Activated CD8-positive, alpha-beta memory T cell treated with anti-CD3 and anti-CD28 coated beads, Interleukin-2, amount 10 ng/mL, durations not matched to agents 7 days and 5 days (primary cell): ENCODE data around the gene FAM171A2. TPM values are rescaled to one million over a fixed set of nuclear protein-coding genes. Genes with fewer than 3 reads are reported as not detected.

Experiments
- ATAC-seq: fragments of 150-1000 bp; cut with Tn5 transposase; one replicate; pipeline ENCODE4 v1.10.0; 2021; ENCODE audit warnings: moderate library complexity
- CTCF ChIA-PET: fragments of 350-600 bp; sonication (Branson Sonifier 250); formaldehyde crosslinking; loops from one replicate; lab custom pipeline; 2021; ENCODE audit warnings: antibody characterized with exemption; lab: Charles Lee
- DNase-seq: peaks from one replicate; pipeline ENCODE4 v3.0.0-alpha.2; 2020
- H3K27ac Mint-ChIP-seq: one replicate; pipeline ENCODE4 v1.8.0; 2021; ENCODE audit warnings: mild to moderate bottlenecking, mixed read lengths
- H3K27me3 Mint-ChIP-seq: one replicate; pipeline ENCODE4 v1.8.0; 2021; ENCODE audit warnings: mixed read lengths
- H3K36me3 Mint-ChIP-seq: one replicate; pipeline ENCODE4 v1.8.0; 2021; ENCODE audit warnings: mild to moderate bottlenecking, mixed read lengths
- H3K4me1 Mint-ChIP-seq: one replicate; pipeline ENCODE4 v1.8.0; 2021; ENCODE audit warnings: mixed read lengths
- H3K4me3 Mint-ChIP-seq: one replicate; pipeline ENCODE4 v1.8.0; 2021; ENCODE audit warnings: mild to moderate bottlenecking, moderate library complexity, mixed read lengths
- H3K9me3 Mint-ChIP-seq: one replicate; pipeline ENCODE4 v1.8.0; 2022; ENCODE audit warnings: low read depth, mixed read lengths
- total RNA-seq, 2 experiments: library from RNA; stranded (reverse); gene quantifications; one replicate each; pipeline ENCODE4 v1.2.3, GENCODE V29; 2021

Gene FAM171A2
- total RNA-seq, 2 experiments from 2014 or later = 0.26 TPM; not detected in 1

GRCh38 chr17:44389723-44390202 lies 26.1 kb upstream of the FAM171A2 start:
- ATAC-seq (no peak), DNase-seq (no peak)
- H3K27ac Mint-ChIP-seq = no peak overlapping the region
- no peaks in the 10 kb centered on the region for H3K36me3 Mint-ChIP-seq
- H3K9me3 Mint-ChIP-seq = no peaks in the 10 kb centered on the region
- CTCF ChIA-PET = interaction anchor here (1.0 kb wide), 1 partner anchor 26 kb away, joined by 4 read pairs; the partner anchor contains the start of gene FAM171A2
- H3K27me3 Mint-ChIP-seq = peaks cover 11% of the 10 kb centered on the region
- H3K4me3 Mint-ChIP-seq = no peak overlapping the region
- peaks cover 27% of the 10 kb centered on the region for H3K4me1 Mint-ChIP-seq

GRCh38 chr17:44389281-44389680 lies 25.6 kb upstream of the FAM171A2 start, which contains the start of gene ITGA2B:
Gene ITGA2B, minus strand, starts transcription at chr17:44389649. Its CDS starts 176 bp downstream, at chr17:44389473.
- Mint-ChIP-seq H3K27me3 (peaks cover 15% of the 10 kb centered on the region), H3K9me3 (no peaks in the 10 kb centered on the region), H3K36me3 (no peaks in the 10 kb centered on the region), H3K4me1 (peaks cover 27% of the 10 kb centered on the region), H3K4me3 (no peak within 1 kb of the TSS), H3K27ac (no peak within 1 kb of the TSS)
- DNase-seq (no peak), ATAC-seq (no peak)
- CTCF ChIA-PET = no interaction called here

DNA sequence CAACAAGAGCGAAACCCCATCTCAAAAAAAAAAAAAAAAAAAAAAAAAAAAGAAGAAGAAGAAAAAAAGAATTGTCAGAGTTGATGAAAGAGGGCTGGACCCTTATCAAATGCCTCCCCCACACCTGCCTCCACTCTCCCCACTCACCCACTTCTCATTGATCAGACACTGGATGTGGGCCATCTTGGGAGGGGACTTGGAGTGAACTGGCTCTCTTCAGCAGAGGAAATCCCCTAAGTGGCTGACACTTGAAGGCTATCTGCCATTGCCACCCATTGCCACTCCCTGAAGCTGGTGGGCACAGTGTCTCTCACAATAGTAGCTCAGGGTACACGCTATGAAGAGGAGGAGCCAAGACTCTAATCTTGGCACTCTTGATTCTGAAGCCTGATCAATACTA lies 24.2 kb upstream of the FAM171A2 start:
- Mint-ChIP-seq H3K27me3 (peaks cover 28% of the 10 kb centered on the region), H3K9me3 (no peaks in the 10 kb centered on the region), H3K27ac (no peak overlapping the region), H3K36me3 (no peaks in the 10 kb centered on the region), H3K4me3 (no peak overlapping the region), H3K4me1 (peaks cover 20% of the 10 kb centered on the region)
- ATAC-seq = no peak
- no peak for DNase-seq
- CTCF ChIA-PET = interaction anchor here (0.9 to 1.3 kb wide), 2 partner anchors 13 to 148 kb away, joined by 3 read pairs; no protein-coding TSS in a partner anchor

GRCh38 chr17:44386182-44386525 lies 22.5 kb upstream of the FAM171A2 start:
- no peaks in the 10 kb centered on the region for H3K36me3 Mint-ChIP-seq
- ATAC-seq (no peak), DNase-seq (no peak)
- CTCF ChIA-PET = interaction anchor here (1.2 to 1.9 kb wide), 4 partner anchors 8 to 182 kb away, joined by 3 to 7 read pairs (median 4); partner anchors contain the start of gene FAM171A2
- peaks cover 20% of the 10 kb centered on the region for H3K4me1 Mint-ChIP-seq
- H3K4me3 Mint-ChIP-seq = peak overlapping the region; percentile 65
- H3K9me3 Mint-ChIP-seq = no peaks in the 10 kb centered on the region
- H3K27ac Mint-ChIP-seq = peak overlapping the region; percentile 11
- H3K27me3 Mint-ChIP-seq = peaks cover 36% of the 10 kb centered on the region

DNA sequence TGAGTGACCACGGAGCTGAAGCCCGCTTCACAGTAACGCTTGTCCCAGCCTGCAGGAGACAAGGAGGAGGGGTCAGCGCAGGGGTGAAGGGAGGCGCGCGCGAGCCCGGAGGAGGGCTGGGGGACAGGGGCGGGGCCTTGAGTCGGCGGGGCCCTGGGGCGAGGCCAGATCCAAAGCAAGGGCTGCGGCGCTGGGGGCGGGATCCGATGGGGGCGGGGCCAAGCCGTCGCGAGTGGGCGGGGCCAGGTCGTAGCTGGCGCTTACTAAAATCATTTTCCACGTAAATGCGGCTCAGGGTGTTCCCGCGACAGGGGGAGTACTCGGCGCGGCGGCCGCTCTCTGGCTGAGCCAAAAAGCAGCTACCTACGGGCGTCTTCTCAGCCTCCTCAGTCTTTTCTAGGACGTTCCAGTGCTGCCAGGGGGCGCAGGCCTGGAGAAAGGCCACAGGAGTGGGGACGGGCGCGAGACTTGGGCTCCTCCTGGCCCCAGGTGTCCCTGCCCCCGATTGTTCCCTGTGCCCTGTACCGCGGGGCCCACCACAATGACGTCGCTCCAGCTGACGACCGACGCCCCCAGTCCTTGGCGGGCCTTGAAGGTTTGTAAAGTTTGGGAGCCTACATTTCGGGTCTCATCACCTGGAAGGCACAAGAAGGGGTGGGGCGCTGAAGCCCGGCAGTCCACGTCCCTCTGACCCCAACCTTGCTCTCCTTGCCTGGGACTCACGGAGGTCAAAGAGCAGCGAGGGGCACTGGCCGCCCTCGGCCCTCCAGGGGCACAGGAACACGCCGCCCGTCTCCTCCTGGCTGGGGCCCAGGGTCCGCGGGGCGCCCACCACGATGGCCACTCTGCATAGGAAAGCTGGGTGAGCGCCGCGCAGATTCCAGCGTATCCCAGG lies 21.9 kb upstream of the FAM171A2 start:
- Mint-ChIP-seq H3K27ac (no peak overlapping the region), H3K4me3 (peak overlapping the region; percentile 65), H3K4me1 (peaks cover 20% of the 10 kb centered on the region), H3K9me3 (no peaks in the 10 kb centered on the region), H3K27me3 (peaks cover 36% of the 10 kb centered on the region), H3K36me3 (no peaks in the 10 kb centered on the region)
- CTCF ChIA-PET = interaction anchor here (1.0 to 1.9 kb wide), 9 partner anchors 9 to 182 kb away, joined by 3 to 7 read pairs (median 3); partner anchors contain the start of gene FAM171A2
- ATAC-seq (peak; percentile 94), DNase-seq (peak; percentile 86)

DNA sequence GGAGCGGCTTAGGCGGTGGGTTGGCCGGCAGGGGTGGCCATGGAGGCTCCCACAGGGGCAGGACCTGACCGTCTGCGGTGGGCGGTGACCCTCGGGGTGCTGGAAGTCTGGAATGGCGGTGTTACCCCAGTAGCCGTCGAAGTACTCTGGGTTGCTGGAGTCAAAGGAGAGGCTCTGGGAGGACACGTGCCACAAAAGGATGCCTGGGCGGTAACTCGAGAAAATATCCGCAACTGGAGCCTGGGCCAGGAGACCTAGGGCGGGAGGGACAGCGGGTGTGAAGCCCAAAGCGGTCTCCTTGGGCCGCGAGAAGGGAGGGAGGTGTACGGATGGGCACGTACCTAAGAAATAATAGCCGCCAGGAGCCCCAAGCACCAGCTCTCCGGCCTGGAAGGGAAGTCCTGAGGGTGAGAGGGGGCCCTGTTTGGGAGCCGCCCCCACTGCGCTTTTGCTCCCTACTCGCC lies 21.2 kb upstream of the FAM171A2 start:
- no peaks in the 10 kb centered on the region for H3K36me3 Mint-ChIP-seq
- CTCF ChIA-PET = interaction anchor here (1.0 to 1.9 kb wide), 6 partner anchors 15 to 138 kb away, joined by 3 to 7 read pairs (median 4); partner anchors contain the start of gene FAM171A2
- no peak for DNase-seq
- no peaks in the 10 kb centered on the region for H3K9me3 Mint-ChIP-seq
- peaks cover 36% of the 10 kb centered on the region for H3K27me3 Mint-ChIP-seq
- peak overlapping the region; percentile 65 for H3K4me3 Mint-ChIP-seq
- H3K4me1 Mint-ChIP-seq = peaks cover 15% of the 10 kb centered on the region
- no peak overlapping the region for H3K27ac Mint-ChIP-seq
- ATAC-seq = no peak

- Mint-ChIP-seq H3K27me3 (peaks cover 36% of the 10 kb centered on the region), H3K27ac (no peak overlapping the region)
- CTCF ChIA-PET = interaction anchor here (1.9 kb wide), 1 partner anchor 21 kb away, joined by 7 read pairs; the partner anchor contains the start of gene FAM171A2
Observed at GRCh38 chr17:44384281-44384822, 20.7 kb upstream of the FAM171A2 start.

GRCh38 chr17:44383861-44384260 lies 20.2 kb upstream of the FAM171A2 start:
- Mint-ChIP-seq H3K4me1 (peaks cover 8% of the 10 kb centered on the region), H3K9me3 (no peaks in the 10 kb centered on the region), H3K36me3 (no peaks in the 10 kb centered on the region), H3K4me3 (no peak overlapping the region), H3K27me3 (peaks cover 36% of the 10 kb centered on the region), H3K27ac (no peak overlapping the region)
- ATAC-seq (no peak), DNase-seq (no peak)
- CTCF ChIA-PET = no interaction called here

More at GRCh38 chr17:44384281-44384822, 20.7 kb upstream of the FAM171A2 start:
- no peak for ATAC-seq
- no peak overlapping the region for H3K4me3 Mint-ChIP-seq
- H3K36me3 Mint-ChIP-seq = no peaks in the 10 kb centered on the region
- peaks cover 10% of the 10 kb centered on the region for H3K4me1 Mint-ChIP-seq
- no peaks in the 10 kb centered on the region for H3K9me3 Mint-ChIP-seq
- DNase-seq = no peak

DNA sequence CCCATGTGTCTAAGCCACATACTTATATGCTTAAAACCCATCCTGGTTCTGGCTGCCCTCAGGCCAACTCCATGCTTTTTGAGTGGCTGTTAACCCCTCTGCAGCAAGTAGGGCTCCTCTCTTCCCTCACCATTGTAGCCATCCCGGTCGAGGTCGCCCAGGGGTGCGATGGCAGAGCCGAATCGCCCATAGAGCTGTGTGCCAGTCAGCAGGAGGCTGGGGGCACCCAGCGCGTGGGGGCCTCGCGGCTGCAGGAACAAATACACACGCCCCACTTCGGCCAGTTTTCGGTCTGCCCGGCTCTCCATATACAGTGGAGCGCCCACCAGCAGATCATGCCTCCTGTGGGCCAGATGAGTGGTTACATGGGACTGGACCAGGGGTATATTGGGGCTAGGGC lies 19.7 kb upstream of the FAM171A2 start:
- DNase-seq = no peak
- H3K27ac Mint-ChIP-seq = no peak overlapping the region
- no peak overlapping the region for H3K4me3 Mint-ChIP-seq
- peaks cover 8% of the 10 kb centered on the region for H3K4me1 Mint-ChIP-seq
- no peaks in the 10 kb centered on the region for H3K36me3 Mint-ChIP-seq
- H3K9me3 Mint-ChIP-seq = no peaks in the 10 kb centered on the region
- ATAC-seq = no peak
- H3K27me3 Mint-ChIP-seq = peaks cover 36% of the 10 kb centered on the region
- CTCF ChIA-PET = interaction anchor here (1.0 kb wide), 1 partner anchor 29 kb away, joined by 4 read pairs; no protein-coding TSS in a partner anchor

- CTCF ChIA-PET = interaction anchor here (0.7 to 1.0 kb wide), 2 partner anchors 29 to 41 kb away, joined by 3 to 4 read pairs; no protein-coding TSS in a partner anchor
- peaks cover 36% of the 10 kb centered on the region for H3K27me3 Mint-ChIP-seq
- no peak overlapping the region for H3K4me3 Mint-ChIP-seq
- H3K27ac Mint-ChIP-seq = no peak overlapping the region
- no peak for ATAC-seq
- peaks cover 8% of the 10 kb centered on the region for H3K4me1 Mint-ChIP-seq
- H3K9me3 Mint-ChIP-seq = no peaks in the 10 kb centered on the region
- no peak for DNase-seq
- no peaks in the 10 kb centered on the region for H3K36me3 Mint-ChIP-seq
Observed at GRCh38 chr17:44382917-44383316, 19.3 kb upstream of the FAM171A2 start.

DNA sequence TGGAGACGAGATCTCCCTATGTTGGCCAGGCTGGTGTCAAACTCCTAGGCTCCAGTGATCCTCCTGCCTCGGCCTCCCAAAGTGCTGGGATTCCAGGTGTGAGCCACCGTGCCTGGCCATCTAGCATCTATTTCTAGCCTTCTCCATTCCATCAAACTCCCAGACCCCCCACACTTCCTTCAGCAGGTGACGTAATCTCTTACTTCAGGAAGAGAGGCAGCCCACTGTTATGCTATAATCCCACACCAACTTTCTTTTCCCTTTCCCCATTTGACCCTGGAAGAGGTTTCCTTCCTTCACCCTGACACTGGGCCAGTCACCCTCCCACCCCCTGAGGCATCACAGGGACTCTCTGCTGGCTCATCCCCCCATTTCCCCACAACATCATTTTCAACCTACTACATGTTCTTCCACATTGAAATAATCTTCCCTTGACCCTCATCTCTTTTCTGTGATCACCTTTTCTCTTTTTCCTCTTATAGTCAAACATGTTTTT lies 18.2 kb upstream of the FAM171A2 start:
- CTCF ChIA-PET = no interaction called here
- Mint-ChIP-seq H3K27ac (no peak overlapping the region), H3K4me3 (no peak overlapping the region), H3K36me3 (no peaks in the 10 kb centered on the region), H3K4me1 (peaks cover 8% of the 10 kb centered on the region), H3K27me3 (peaks cover 36% of the 10 kb centered on the region), H3K9me3 (no peaks in the 10 kb centered on the region)
- no peak for DNase-seq
- ATAC-seq = no peak

- Mint-ChIP-seq H3K4me1 (peaks cover 3% of the 10 kb centered on the region), H3K27ac (no peak overlapping the region), H3K27me3 (peaks cover 30% of the 10 kb centered on the region), H3K4me3 (no peak overlapping the region), H3K36me3 (no peaks in the 10 kb centered on the region), H3K9me3 (no peaks in the 10 kb centered on the region)
- ATAC-seq = no peak
- no peak for DNase-seq
- CTCF ChIA-PET = no interaction called here
Observed at GRCh38 chr17:44380767-44381166, 17.1 kb upstream of the FAM171A2 start.

DNA sequence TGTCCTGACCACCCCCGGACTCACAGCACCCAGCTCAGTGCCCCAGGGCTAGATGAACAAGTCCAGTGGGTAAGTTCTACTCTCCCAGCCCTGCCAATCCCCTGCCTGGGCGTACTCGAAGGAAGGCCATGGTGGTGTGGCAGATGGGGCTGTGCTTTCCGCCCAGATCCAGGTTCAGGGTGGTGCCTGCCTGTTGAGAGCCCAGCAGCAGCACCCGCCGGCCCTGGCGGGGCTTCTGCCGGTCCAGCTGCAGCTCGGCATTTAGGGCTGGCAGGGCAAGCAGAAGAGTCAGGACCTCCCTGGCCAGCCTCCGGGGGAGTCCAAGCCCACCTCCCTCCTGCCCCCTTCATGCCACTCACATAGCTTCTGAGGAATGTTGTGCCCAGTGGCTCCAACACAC lies 16.2 kb upstream of the FAM171A2 start:
- Mint-ChIP-seq H3K27me3 (peaks cover 27% of the 10 kb centered on the region), H3K4me1 (peaks cover 3% of the 10 kb centered on the region), H3K4me3 (no peak overlapping the region), H3K27ac (no peak overlapping the region), H3K9me3 (no peaks in the 10 kb centered on the region), H3K36me3 (no peaks in the 10 kb centered on the region)
- DNase-seq = no peak
- ATAC-seq = no peak
- CTCF ChIA-PET = no interaction called here
